Motor neuron (in vitro differentiated cells): Measurements from ENCODE around the gene MMP25. TPM values are rescaled to one million over a fixed set of nuclear protein-coding genes. Genes with fewer than 3 reads are reported as not detected.
A peak's percentile ranks its signal among the peaks of the same experiment; 100 is the strongest.

Experiments used
- ATAC-seq, 8 experiments: fragments of 200-7000 bp; cut with Tn5 transposase; replicated peaks in 6 of 8; 2 replicates each; pipeline ENCODE4 v1.8.0; 2021; ENCODE audit warnings: mild to moderate bottlenecking in 8 of 8, moderate library complexity in 8 of 8
- H3K27ac ChIP-seq, 2 donors: fragments of 250-450 bp; sonication (Bioruptor Pico); 2 replicates each; pipeline ENCODE4 v1.9.0; 2021; ENCODE audit warnings: antibody characterized with exemption in 2 of 2, mild to moderate bottlenecking in 2 of 2, moderate library complexity in 1 of 2
- H3K4me1 ChIP-seq, 2 donors: fragments of 250-450 bp; sonication (Bioruptor Pico); replicated peaks in 1 of 2; 2 replicates each; pipeline ENCODE4 v1.6.1; 2021; ENCODE audit warnings: antibody characterized with exemption in 2 of 2, mild to moderate bottlenecking in 2 of 2, moderate library complexity in 1 of 2
- H3K4me3 ChIP-seq, 5 donors: fragments of 250-450 bp; sonication (Bioruptor Pico); 2 replicates each; pipeline ENCODE4 v1.9.0; 2021; ENCODE audit warnings: antibody characterized with exemption in 5 of 5, mild to moderate bottlenecking in 5 of 5, moderate library complexity in 4 of 5
- WGBS, 10 experiments: fragments of 450-650 bp; shearing (Covaris generic); methylation state at CpG; one replicate each; pipeline ENCODE4 v1.0.0; 2022; 5-methylcytosine and 5-hydroxymethylcytosine counted together
- in situ Hi-C, 9 experiments: fragments of 400-800 bp; cut with MboI; loops; one replicate each; pipeline ENCODE4 v1.15.0; 2021; ENCODE audit warnings: low sequenced_read_pairs in 9 of 9, low pct_unique_long_range_greater_than_20kb in 2 of 9; ENCODE audit not compliant: unreplicated experiment in 9 of 9
- total RNA-seq, 8 experiments: library from RNA; unstranded; fragments of 300-600 nt; gene quantifications; 2 replicates each; pipeline versions ENCODE4 v1.2.3 to v1.2.4, GENCODE V29; 2022

The MMP25 gene
- total RNA-seq, 8 experiments from 2014 or later = 0.11 to 1.7 (median 0.75) TPM

DNA sequence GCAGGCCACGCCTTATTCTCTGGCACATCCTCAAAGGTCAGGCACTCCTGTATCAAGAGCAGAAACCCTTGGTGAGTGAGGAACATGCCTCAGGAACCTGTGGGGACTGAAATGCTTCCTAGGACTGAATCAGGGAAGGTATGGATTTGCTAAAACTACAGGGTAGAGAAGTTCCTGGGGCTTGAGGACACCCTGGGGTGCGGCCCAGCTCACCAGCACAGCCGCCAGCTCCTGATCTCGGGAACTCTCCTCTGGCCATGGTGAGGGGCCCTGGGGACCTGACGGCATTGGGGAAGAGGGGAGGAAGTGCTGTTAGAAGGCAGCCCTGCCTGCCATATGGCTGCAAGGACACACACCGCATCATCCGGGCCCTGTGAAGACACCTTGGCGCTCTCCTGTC lies 45.2 kb downstream of the MMP25 start:
- Histone ChIP-seq H3K4me3 (no peak overlapping the region), H3K27ac (no peak overlapping the region), H3K4me1 (peaks cover 0 to 17% of the 10 kb centered on the region in 2 donors)
- 20 to 100% (median 81%) methylated on average over 1 to 4 of the region's 8 CpGs; no CpG with 5 or more reads in 2 of the 10 experiments for WGBS, 10 experiments
- no peak for ATAC-seq
- in situ Hi-C loops = no loop called here

- in situ Hi-C loops = no loop called here
- H3K27ac ChIP-seq = no peak overlapping the region
- peaks cover 0 to 8% of the 10 kb centered on the region in 2 donors for H3K4me1 ChIP-seq
- WGBS, 10 experiments = 71 to 79% methylated on average over 9 to 10 of the region's 20 CpGs; no CpG with 5 or more reads in 8 of the 10 experiments
- ATAC-seq = peak in 1 of 8 experiments; percentile 12
- no peak overlapping the region for H3K4me3 ChIP-seq
Measured at GRCh38 chr16:3092501-3092941, 46.2 kb downstream of the MMP25 start.

GRCh38 chr16:3094289-3095027 lies 48.1 kb downstream of the MMP25 start:
- H3K27ac ChIP-seq = no peak overlapping the region
- H3K4me3 ChIP-seq = no peak overlapping the region
- WGBS, 10 experiments = 40 to 100% (median 86%) methylated on average over 1 to 21 of the region's 22 CpGs; no CpG with 5 or more reads in 2 of the 10 experiments
- in situ Hi-C loops = no loop called here
- H3K4me1 ChIP-seq = peaks cover 0 to 3% of the 10 kb centered on the region in 2 donors
- ATAC-seq = peak in 2 of 8 experiments; percentile 14 to 54

- WGBS, 10 experiments = 0 to 100% (median 72%) methylated on average over 1 to 4 of the region's 4 CpGs; no CpG with 5 or more reads in 4 of the 10 experiments
- H3K27ac ChIP-seq = no peak overlapping the region
Measured at GRCh38 chr16:3095869-3096268, 49.5 kb downstream of the MMP25 start.

DNA sequence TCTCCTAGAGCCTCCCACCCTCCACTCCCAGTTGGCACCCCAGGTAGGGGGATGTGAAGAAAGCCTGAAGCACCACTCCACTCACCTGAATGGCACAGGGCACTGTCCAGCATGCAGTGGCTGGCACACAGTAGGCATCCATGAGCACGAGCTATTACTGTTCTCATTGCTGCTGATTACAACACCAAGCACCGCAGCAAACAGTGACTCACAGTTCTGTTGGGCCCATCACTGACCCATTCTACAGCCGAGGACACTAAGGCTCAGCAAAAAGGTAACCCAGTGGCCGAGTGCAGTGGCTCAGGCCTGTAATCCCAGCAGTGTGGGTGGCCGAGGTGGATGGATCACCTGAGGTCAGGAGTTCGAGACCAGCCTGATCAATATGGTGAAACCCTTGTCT lies 50.0 kb downstream of the MMP25 start:
- Histone ChIP-seq H3K4me3 (no peak overlapping the region), H3K4me1 (peaks cover 6 to 14% of the 10 kb centered on the region in 2 donors), H3K27ac (no peak overlapping the region)
- no peak for ATAC-seq
- WGBS, 10 experiments = 73 to 100% (median 92%) methylated on average over 2 to 3 of the region's 6 CpGs; no CpG with 5 or more reads in 5 of the 10 experiments
- in situ Hi-C loops = no loop called here

More at GRCh38 chr16:3095869-3096268, 49.5 kb downstream of the MMP25 start:
- in situ Hi-C loops = no loop called here
- ATAC-seq = peak in 3 of 8 experiments; percentile 4 to 14 (median 7)
- Histone ChIP-seq H3K4me1 (peaks cover 5 to 12% of the 10 kb centered on the region in 2 donors), H3K4me3 (no peak overlapping the region)

- Histone ChIP-seq H3K4me3 (no peak overlapping the region), H3K27ac (no peak overlapping the region)
- 33% methylated on average over 3 of the region's 8 CpGs; no CpG with 5 or more reads in 9 of the 10 experiments for WGBS, 10 experiments
Measured at GRCh38 chr16:3097266-3097665, 50.9 kb downstream of the MMP25 start.

GRCh38 chr16:3098459-3099394 lies 52.4 kb downstream of the MMP25 start, which contains the start of gene ZSCAN10:
TSS of gene ZSCAN10 (minus strand) at chr16:3099294. CDS start at chr16:3092937, 6,357 bp downstream.
- in situ Hi-C loops = no loop called here
- 31 to 60% (median 40%) methylated on average over 1 to 4 of the region's 21 CpGs; no CpG with 5 or more reads in 5 of the 10 experiments for WGBS, 10 experiments
- Histone ChIP-seq H3K4me1 (peaks cover 18 to 24% of the 10 kb centered on the region in 2 donors), H3K27ac (no peak within 1 kb of the TSS), H3K4me3 (peak within 1 kb of the TSS in 1 of 5 donors; percentile 8)
- ATAC-seq = no peak

More at GRCh38 chr16:3097266-3097665, 50.9 kb downstream of the MMP25 start:
- peaks cover 15 to 23% of the 10 kb centered on the region in 2 donors for H3K4me1 ChIP-seq
- no peak for ATAC-seq
- in situ Hi-C loops = no loop called here

DNA sequence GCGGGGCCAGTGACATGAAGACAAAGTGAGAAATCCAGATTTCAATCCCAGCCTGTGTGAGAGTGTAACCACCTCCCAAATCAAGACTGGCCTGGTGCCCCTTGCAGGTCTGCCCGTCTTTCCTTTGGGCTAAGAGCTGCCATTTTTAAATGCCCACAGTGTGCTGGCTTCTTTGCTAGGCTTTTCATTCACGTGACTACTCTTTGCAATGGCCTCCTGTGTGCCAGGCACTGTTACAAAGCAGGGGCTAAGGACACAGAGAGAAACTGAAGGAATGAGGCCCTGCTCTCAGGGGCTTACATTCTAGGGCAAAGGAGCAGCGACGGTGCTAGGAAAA lies 53.0 kb downstream of the MMP25 start:
- 13 to 100% (median 53%) methylated on average over 1 to 4 of the region's 5 CpGs; no CpG with 5 or more reads in 4 of the 10 experiments for WGBS, 10 experiments
- Histone ChIP-seq H3K4me3 (no peak overlapping the region), H3K27ac (no peak overlapping the region), H3K4me1 (peaks cover 18 to 24% of the 10 kb centered on the region in 2 donors)
- no peak for ATAC-seq
- in situ Hi-C loops = no loop called here

DNA sequence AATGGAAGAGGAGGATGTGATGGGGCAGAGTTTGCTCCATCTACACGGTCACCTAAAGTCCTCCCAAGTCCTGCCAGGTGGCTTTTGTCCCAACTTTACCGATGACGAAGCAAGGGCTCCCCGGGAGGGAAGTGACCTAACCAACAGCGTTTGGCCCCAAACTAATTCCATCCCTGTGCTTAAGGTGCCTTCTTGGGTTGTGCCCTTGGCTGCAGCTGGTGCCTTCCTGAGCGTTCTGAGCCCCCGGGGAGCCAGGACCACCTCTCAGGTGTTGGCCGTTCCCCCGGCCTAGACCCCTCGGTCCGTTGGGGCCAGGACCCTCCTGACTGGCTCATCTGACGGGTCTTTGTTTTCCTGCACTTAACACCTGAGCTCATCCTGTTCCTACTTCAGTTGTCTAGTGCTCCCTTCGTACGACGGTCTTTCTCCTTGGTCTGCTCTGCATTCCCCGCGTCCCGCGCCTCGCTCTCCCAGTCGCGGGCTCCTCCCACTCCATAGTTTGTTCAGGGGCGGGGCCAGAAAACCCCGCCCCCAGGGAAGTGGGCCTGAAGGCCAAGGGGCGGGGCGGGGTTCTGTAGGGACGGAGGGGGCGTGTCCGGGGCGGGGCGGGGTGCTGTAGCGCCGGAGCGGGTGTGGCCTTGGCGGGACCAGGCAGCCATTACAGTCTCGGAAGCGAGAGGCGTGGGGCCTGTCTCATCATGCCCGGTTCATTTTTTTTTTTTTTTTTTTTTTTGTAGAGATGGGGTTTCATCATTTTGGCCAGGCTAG lies 53.6 kb downstream of the MMP25 start:
- ATAC-seq = peak; percentile 82 to 94 (median 88)
- 0 to 43% (median 4%) methylated on average over 1 to 21 of the region's 39 CpGs; no CpG with 5 or more reads in 2 of the 10 experiments for WGBS, 10 experiments
- in situ Hi-C loops = no loop called here
- H3K27ac ChIP-seq = no peak overlapping the region
- peaks cover 18 to 24% of the 10 kb centered on the region in 2 donors for H3K4me1 ChIP-seq
- H3K4me3 ChIP-seq = peak overlapping the region in 1 of 5 donors; percentile 15

DNA sequence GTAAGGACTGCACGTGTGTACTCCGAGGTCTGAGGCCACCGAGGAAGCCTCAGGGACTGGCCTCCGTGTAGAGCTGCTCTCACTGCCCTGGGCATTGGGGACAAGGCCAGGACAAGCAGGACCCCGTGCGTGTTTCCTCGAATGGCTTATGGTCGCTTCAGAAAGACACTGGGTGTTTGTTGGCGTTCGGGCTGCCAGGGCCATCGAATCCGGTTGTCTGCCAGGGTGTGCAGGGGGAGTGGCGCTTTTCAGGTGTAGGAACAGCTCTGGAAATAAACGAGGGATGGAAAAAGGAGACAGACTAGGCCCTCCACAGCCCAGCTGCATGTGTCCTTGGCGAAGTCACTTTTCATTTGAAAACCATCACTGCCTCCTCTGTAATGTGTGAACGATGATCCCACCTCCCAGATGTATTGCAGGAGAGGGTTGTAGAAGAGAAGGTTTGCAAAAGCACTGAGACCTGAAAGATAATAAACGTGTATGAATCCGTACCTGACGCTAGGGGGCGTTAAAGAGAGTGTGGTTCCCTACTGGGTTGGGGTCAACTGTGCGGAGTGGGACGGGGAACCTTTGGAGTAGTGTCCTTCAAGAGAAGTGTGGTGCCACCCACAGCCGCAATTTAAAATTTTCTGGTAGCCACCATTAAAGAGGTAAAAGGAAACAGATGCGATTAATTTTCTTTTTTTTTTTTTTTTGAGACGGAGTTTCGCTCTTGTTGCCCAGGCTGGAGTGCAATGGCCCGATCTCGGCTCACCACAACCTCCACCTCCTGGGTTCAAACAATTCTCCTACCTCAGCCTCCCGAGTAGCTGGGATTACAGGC lies 54.9 kb downstream of the MMP25 start:
- Histone ChIP-seq H3K27ac (peak overlapping the region in 1 of 2 donors; percentile 66), H3K4me1 (peaks cover 23 to 27% of the 10 kb centered on the region in 2 donors), H3K4me3 (no peak overlapping the region)
- in situ Hi-C loops = no loop called here
- WGBS, 10 experiments = 27 to 94% (median 65%) methylated on average over 6 to 14 of the region's 29 CpGs; no CpG with 5 or more reads in 3 of the 10 experiments
- no peak for ATAC-seq

- H3K4me1 ChIP-seq = peaks cover 23 to 27% of the 10 kb centered on the region in 2 donors
- H3K27ac ChIP-seq = peak overlapping the region; percentile 27 to 66
- peak in 3 of 8 experiments; percentile 13 to 24 (median 21) for ATAC-seq
- in situ Hi-C loops = no loop called here
- 10 to 51% (median 36%) methylated on average over 3 to 18 of the region's 27 CpGs; no CpG with 5 or more reads in 4 of the 10 experiments for WGBS, 10 experiments
- peak overlapping the region in 1 of 5 donors; percentile 0 for H3K4me3 ChIP-seq
Measured at GRCh38 chr16:3101841-3102470, 55.6 kb downstream of the MMP25 start.
